HepG2 (cell line): Measurements from ENCODE around the gene MTX1. TPM values are rescaled to one million over a fixed set of nuclear protein-coding genes. Genes with fewer than 3 reads are reported as not detected.
A peak's percentile ranks its signal among the peaks of the same experiment; 100 is the strongest.

Source experiments
- EED ChIP-seq: sonication (generic); formaldehyde crosslinking; IDR thresholded peaks from 2 replicates; pipeline ENCODE4 v1.5.0; 2020; ENCODE audit warnings: mild to moderate bottlenecking, missing genetic modification reagents
- FOXJ3 ChIP-seq: sonication (generic); formaldehyde crosslinking; IDR thresholded peaks from 2 replicates; pipeline ENCODE4 v1.4.0; 2020; ENCODE audit warnings: missing genetic modification reagents, mild to moderate bottlenecking, borderline replicate concordance
- GABPB1 ChIP-seq: IDR thresholded peaks from 2 replicates; pipeline ENCODE4 v1.6.1; 2016; ENCODE audit warnings: mild to moderate bottlenecking, missing genetic modification reagents, moderate library complexity, missing compliant biosample characterization
- HOXA9 ChIP-seq: sonication (generic); formaldehyde crosslinking; IDR thresholded peaks from 2 replicates; pipeline ENCODE4 v1.8.1; 2022; ENCODE audit warnings: missing genetic modification reagents, mild to moderate bottlenecking, moderate library complexity, borderline replicate concordance
- NFE2L1 ChIP-seq: sonication (generic); formaldehyde crosslinking; IDR thresholded peaks from 2 replicates; pipeline ENCODE4 v1.4.0; 2020; ENCODE audit warnings: missing genetic modification reagents, mild to moderate bottlenecking, borderline replicate concordance
- RARA ChIP-seq: IDR thresholded peaks from 2 replicates; pipeline ENCODE4 v1.6.1; 2016; ENCODE audit warnings: missing genetic modification reagents, missing compliant biosample characterization
- SRF ChIP-seq: IDR thresholded peaks from 2 replicates; pipeline ENCODE4 v1.6.1; 2011; ENCODE audit warnings: mild to moderate bottlenecking, low read depth, low read length, moderate library complexity
- STAG1 ChIP-seq: sonication (generic); formaldehyde crosslinking; IDR thresholded peaks from 2 replicates; pipeline ENCODE4 v1.4.0; 2020; ENCODE audit warnings: missing genetic modification reagents
- ZNF180 ChIP-seq: sonication (generic); formaldehyde crosslinking; IDR thresholded peaks from 2 replicates; pipeline ENCODE4 v1.4.0; 2020; ENCODE audit warnings: low read depth, missing genetic modification reagents, borderline replicate concordance
- ZNF253 ChIP-seq: sonication (generic); formaldehyde crosslinking; IDR thresholded peaks from 2 replicates; pipeline ENCODE4 v1.8.0; 2022; ENCODE audit warnings: mild to moderate bottlenecking, missing genetic modification reagents, borderline replicate concordance
- ZNF563 ChIP-seq: sonication (generic); formaldehyde crosslinking; IDR thresholded peaks from 2 replicates; pipeline ENCODE4 v1.8.0; 2022; ENCODE audit warnings: mild to moderate bottlenecking, moderate library complexity, missing genetic modification reagents
- ZSCAN12 ChIP-seq: sonication (generic); formaldehyde crosslinking; IDR thresholded peaks from 2 replicates; pipeline ENCODE4 v1.9.0; 2021; ENCODE audit warnings: mild to moderate bottlenecking, missing genetic modification reagents
- ZSCAN9 ChIP-seq: IDR thresholded peaks from 2 replicates; pipeline ENCODE4 v1.6.1; 2016; ENCODE audit warnings: borderline replicate concordance
- polyA plus RNA-seq, 8 experiments: library from polyadenylated mRNA; depleted of rRNA in 3 of 8; stranded (reverse) in 7 of 8; unstranded in 1 of 8; fragments of >200 nt; fragmentation: Illumina TruSeq in 4 of 8; extraction: Trizol in 4 of 8; gene quantifications; 2 replicates each; pipeline versions ENCODE4 v1.2.1 to v1.2.3, GENCODE V29; 2011 to 2016; ENCODE audit warnings: low read depth in 4 of 8, missing spikeins in 1 of 8, mixed read lengths in 1 of 8; ENCODE audit not compliant: insufficient read depth in 1 of 8
- total RNA-seq, 5 experiments: library from RNA; depleted of rRNA; stranded (reverse); fragments of >200 nt; fragmentation: Illumina TruSeq; extraction: Trizol; gene quantifications; 2 replicates each; pipeline ENCODE4 v1.2.3, GENCODE V29; 2016; ENCODE audit warnings: low read depth in 1 of 5
- TF ChIP-seq, protein P1 (sequence below): sonication (generic); formaldehyde crosslinking; IDR thresholded peaks from 2 replicates; pipeline ENCODE4 v1.8.0; 2022; ENCODE audit warnings: mild to moderate bottlenecking, missing genetic modification reagents, moderate library complexity
- TF ChIP-seq, protein P2 (sequence below): sonication (generic); formaldehyde crosslinking; IDR thresholded peaks from 2 replicates; pipeline ENCODE4 v1.4.0; 2020; ENCODE audit warnings: missing genetic modification reagents, borderline replicate concordance
- TF ChIP-seq, protein P3 (sequence below): fragments of 450-650 bp; IDR thresholded peaks from 2 replicates; pipeline ENCODE4 v1.6.1; 2016
- TF ChIP-seq, protein P4 (sequence below): sonication (generic); formaldehyde crosslinking; IDR thresholded peaks from 2 replicates; pipeline ENCODE4 v1.4.0; 2020; ENCODE audit warnings: missing genetic modification reagents

MTX1 gene
- total and polyA plus RNA-seq, 2 of the 13 experiments (the other 11 are each of a cell fraction or from before 2014, with no cell fraction given) = 64.5 to 72.6 TPM

DNA sequence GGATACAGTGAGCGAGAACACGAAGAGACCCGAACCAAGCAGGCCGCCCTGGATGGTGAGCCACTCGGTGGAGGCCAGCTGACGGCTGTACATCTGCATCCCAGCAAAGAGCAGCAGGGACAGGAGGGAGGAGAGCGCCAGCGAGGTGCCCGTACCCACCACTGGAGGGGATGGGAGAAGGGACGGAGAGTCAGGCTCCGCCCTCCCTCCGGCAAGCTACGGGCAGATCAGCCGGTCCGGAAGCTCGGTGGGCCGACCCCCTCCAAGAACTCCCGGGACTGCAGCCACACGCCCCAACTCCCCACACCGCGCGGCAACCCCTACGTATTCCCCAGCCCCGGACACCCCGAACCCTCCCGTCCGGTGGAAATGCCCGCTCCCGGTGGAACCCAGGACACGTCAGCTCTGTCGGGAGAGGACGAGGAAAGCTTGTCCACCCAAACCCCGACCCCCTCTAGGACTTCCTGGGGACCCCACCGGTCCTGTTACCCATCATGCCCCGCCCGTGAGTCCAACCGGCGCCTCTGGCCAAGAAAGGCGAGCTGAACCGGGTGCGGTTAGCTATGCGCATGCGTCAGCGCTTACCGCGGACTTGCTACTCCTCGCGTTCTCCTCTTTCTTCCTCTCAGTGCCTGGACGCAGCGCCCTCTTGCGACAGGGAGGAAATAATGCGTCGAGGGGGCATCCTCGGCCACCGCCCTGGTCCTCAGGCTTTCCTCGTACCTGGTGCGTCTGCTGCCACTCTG, 35.6 kb upstream of the MTX1 start, which contains the start of gene KRTCAP2 (continued):
- TF ChIP-seq, protein P1, sequence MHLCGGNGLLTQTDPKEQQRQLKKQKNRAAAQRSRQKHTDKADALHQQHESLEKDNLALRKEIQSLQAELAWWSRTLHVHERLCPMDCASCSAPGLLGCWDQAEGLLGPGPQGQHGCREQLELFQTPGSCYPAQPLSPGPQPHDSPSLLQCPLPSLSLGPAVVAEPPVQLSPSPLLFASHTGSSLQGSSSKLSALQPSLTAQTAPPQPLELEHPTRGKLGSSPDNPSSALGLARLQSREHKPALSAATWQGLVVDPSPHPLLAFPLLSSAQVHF (CRISPR knock-in tag) = no peak
- TF ChIP-seq EED (CRISPR knock-in tag) (peak; percentile 69; the same call in 1 of the 2 replicates), NFE2L1 (0 out of 2 replicates have a peak, but pooled peaks have one; percentile 37), ZSCAN12 (CRISPR knock-in tag) (no peak), RARA (peak; percentile 13; the same call in 1 of the 2 replicates), ZSCAN9 (CRISPR knock-in tag) (no peak; the same call in 1 of the 2 replicates), FOXJ3 (CRISPR knock-in tag) (peak; percentile 42; the same call in 1 of the 2 replicates), ZNF563 (CRISPR knock-in tag) (0 out of 2 replicates have a peak, but pooled peaks have one; percentile 23), ZNF253 (CRISPR knock-in tag) (0 out of 2 replicates have a peak, but pooled peaks have one; percentile 45), ZNF180 (CRISPR knock-in tag) (no peak), SRF (peak; percentile 74; the same call in 1 of the 2 replicates), STAG1 (CRISPR knock-in tag) (peak; percentile 51), GABPB1 (CRISPR knock-in tag) (peak; percentile 93), HOXA9 (CRISPR knock-in tag) (no peak)
- TF ChIP-seq, protein P2, sequence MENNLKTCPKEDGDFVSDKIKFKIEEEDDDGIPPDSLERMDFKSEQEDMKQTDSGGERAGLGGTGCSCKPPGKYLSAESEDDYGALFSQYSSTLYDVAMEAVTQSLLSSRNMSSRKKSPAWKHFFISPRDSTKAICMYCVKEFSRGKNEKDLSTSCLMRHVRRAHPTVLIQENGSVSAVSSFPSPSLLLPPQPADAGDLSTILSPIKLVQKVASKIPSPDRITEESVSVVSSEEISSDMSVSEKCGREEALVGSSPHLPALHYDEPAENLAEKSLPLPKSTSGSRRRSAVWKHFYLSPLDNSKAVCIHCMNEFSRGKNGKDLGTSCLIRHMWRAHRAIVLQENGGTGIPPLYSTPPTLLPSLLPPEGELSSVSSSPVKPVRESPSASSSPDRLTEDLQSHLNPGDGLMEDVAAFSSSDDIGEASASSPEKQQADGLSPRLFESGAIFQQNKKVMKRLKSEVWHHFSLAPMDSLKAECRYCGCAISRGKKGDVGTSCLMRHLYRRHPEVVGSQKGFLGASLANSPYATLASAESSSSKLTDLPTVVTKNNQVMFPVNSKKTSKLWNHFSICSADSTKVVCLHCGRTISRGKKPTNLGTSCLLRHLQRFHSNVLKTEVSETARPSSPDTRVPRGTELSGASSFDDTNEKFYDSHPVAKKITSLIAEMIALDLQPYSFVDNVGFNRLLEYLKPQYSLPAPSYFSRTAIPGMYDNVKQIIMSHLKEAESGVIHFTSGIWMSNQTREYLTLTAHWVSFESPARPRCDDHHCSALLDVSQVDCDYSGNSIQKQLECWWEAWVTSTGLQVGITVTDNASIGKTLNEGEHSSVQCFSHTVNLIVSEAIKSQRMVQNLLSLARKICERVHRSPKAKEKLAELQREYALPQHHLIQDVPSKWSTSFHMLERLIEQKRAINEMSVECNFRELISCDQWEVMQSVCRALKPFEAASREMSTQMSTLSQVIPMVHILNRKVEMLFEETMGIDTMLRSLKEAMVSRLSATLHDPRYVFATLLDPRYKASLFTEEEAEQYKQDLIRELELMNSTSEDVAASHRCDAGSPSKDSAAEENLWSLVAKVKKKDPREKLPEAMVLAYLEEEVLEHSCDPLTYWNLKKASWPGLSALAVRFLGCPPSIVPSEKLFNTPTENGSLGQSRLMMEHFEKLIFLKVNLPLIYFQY (CRISPR knock-in tag) = peak; percentile 70
- TF ChIP-seq, protein P3, sequence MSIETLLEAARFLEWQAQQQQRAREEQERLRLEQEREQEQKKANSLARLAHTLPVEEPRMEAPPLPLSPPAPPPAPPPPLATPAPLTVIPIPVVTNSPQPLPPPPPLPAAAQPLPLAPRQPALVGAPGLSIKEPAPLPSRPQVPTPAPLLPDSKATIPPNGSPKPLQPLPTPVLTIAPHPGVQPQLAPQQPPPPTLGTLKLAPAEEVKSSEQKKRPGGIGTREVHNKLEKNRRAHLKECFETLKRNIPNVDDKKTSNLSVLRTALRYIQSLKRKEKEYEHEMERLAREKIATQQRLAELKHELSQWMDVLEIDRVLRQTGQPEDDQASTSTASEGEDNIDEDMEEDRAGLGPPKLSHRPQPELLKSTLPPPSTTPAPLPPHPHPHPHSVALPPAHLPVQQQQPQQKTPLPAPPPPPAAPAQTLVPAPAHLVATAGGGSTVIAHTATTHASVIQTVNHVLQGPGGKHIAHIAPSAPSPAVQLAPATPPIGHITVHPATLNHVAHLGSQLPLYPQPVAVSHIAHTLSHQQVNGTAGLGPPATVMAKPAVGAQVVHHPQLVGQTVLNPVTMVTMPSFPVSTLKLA = no peak
- TF ChIP-seq, protein P4, sequence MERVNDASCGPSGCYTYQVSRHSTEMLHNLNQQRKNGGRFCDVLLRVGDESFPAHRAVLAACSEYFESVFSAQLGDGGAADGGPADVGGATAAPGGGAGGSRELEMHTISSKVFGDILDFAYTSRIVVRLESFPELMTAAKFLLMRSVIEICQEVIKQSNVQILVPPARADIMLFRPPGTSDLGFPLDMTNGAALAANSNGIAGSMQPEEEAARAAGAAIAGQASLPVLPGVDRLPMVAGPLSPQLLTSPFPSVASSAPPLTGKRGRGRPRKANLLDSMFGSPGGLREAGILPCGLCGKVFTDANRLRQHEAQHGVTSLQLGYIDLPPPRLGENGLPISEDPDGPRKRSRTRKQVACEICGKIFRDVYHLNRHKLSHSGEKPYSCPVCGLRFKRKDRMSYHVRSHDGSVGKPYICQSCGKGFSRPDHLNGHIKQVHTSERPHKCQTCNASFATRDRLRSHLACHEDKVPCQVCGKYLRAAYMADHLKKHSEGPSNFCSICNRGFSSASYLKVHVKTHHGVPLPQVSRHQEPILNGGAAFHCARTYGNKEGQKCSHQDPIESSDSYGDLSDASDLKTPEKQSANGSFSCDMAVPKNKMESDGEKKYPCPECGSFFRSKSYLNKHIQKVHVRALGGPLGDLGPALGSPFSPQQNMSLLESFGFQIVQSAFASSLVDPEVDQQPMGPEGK = peak; percentile 76
